Endothelial cell of umbilical vein (primary cell): Measurements from ENCODE around the gene PAQR4. TPM values are rescaled to one million over a fixed set of nuclear protein-coding genes. Genes with fewer than 3 reads are reported as not detected.
A peak's percentile ranks its signal among the peaks of the same experiment; 100 is the strongest.

ENCODE experiments used
- BruUV-seq: library from RNA; stranded (reverse); fragments of 400-500 nt; replicated peaks from 2 replicates; lab custom pipeline; 2021; lab: Mats Ljungman, UMichigan
- CTCF ChIA-PET: fragments of 300-600, 350-600 bp; sonication (Branson Sonifier 250); formaldehyde crosslinking; loops from one replicate; lab custom pipeline; 2021; ENCODE audit warnings: antibody characterized with exemption, inconsistent platforms; lab: Charles Lee
- POLR2A ChIA-PET: fragments of 300-600, 350-600 bp; sonication (Branson Sonifier 250); formaldehyde crosslinking; loops from one replicate; lab custom pipeline; 2021; ENCODE audit warnings: antibody characterized with exemption, inconsistent platforms; lab: Charles Lee
- DNase-seq: peaks from one replicate; pipeline ENCODE4 v3.0.0-alpha.2; 2011; ENCODE audit warnings: low read depth, low spot score
- FAIRE-seq: peaks from 2 replicates; lab custom pipeline; 2011; peaks lifted over from hg19 to GRCh38; lab: Jason Lieb, UNC
- H2AFZ ChIP-seq: 2 replicates; pipeline ENCODE4 v1.6.0; 2012; ENCODE audit warnings: low read depth, low read length, control low read depth, inconsistent platforms
- H3K27ac ChIP-seq: 2 replicates; pipeline ENCODE4 v1.5.1; 2011; ENCODE audit warnings: low read depth, mild to moderate bottlenecking, control low read depth, low read length, moderate library complexity; ENCODE audit not compliant: insufficient read depth
- H3K27me3 ChIP-seq, 2 experiments: 2 replicates each; pipeline versions ENCODE4 v1.6.0 to v1.6.1; 2011; ENCODE audit warnings: low read length in 2 of 2, mixed read lengths in 1 of 2; ENCODE audit not compliant: control insufficient read depth in 2 of 2, insufficient read depth in 2 of 2
- H3K36me3 ChIP-seq, 2 experiments: 2 replicates in 1 of 2; 3 replicates in 1 of 2; pipeline ENCODE4 v1.5.1; 2011; ENCODE audit warnings: low read length in 2 of 2, mild to moderate bottlenecking in 1 of 2, moderate library complexity in 1 of 2; ENCODE audit not compliant: control insufficient read depth in 2 of 2, insufficient read depth in 2 of 2; ENCODE audit errors: extremely low read depth in 1 of 2
- H3K4me1 ChIP-seq: 3 replicates; pipeline ENCODE4 v1.5.1; 2011; ENCODE audit warnings: mild to moderate bottlenecking, low read length; ENCODE audit not compliant: control insufficient read depth, insufficient read depth; ENCODE audit errors: extremely low read depth
- H3K4me2 ChIP-seq: 2 replicates; pipeline ENCODE4 v1.6.1; 2011; ENCODE audit warnings: low read length, control low read depth, mixed read lengths; ENCODE audit not compliant: insufficient read depth
- H3K4me3 ChIP-seq, 3 experiments: fragments of 200-600 bp in 1 of 3; sonication (generic), shearing (Covaris generic) in 1 of 3; replicated peaks in 1 of 3; 2 replicates each; pipeline ENCODE4 v1.5.1; 2011 to 2016; ENCODE audit warnings: control low read depth in 3 of 3, low read length in 3 of 3, mild to moderate bottlenecking in 2 of 3, inconsistent platforms in 1 of 3, low read depth in 1 of 3, moderate library complexity in 1 of 3; ENCODE audit not compliant: insufficient read depth in 1 of 3
- H3K79me2 ChIP-seq: 2 replicates; pipeline ENCODE4 v1.6.0; 2012; ENCODE audit warnings: low read length, inconsistent platforms; ENCODE audit not compliant: control insufficient read depth, insufficient read depth
- H3K9ac ChIP-seq: replicated peaks from 2 replicates; pipeline ENCODE3; 2011; ENCODE audit warnings: low read length, control low read depth; ENCODE audit not compliant: insufficient read depth; ENCODE audit errors: extremely low read depth
- H3K9me1 ChIP-seq: replicated peaks from 3 replicates; pipeline ENCODE4 v1.6.0; 2011; ENCODE audit warnings: mild to moderate bottlenecking, low read length; ENCODE audit not compliant: control insufficient read depth, insufficient read depth; ENCODE audit errors: extremely low read depth
- H3K9me3 ChIP-seq: replicated peaks from 2 replicates; pipeline ENCODE4 v1.5.1; 2012; ENCODE audit warnings: low read length, inconsistent platforms; ENCODE audit not compliant: control insufficient read depth, insufficient read depth
- H4K20me1 ChIP-seq: replicated peaks from 2 replicates; pipeline ENCODE3; 2011; ENCODE audit warnings: mild to moderate bottlenecking, low read length; ENCODE audit not compliant: control insufficient read depth, insufficient read depth; ENCODE audit errors: extremely low read depth
- EZH2 ChIP-seq: IDR thresholded peaks from 2 replicates; pipeline ENCODE4 v1.6.1; 2012; ENCODE audit warnings: borderline replicate concordance, low read depth, mild to moderate bottlenecking, moderate library complexity, low read length, inconsistent platforms; ENCODE audit not compliant: severe bottlenecking
- FOS ChIP-seq: IDR thresholded peaks from 2 replicates; pipeline ENCODE4 v1.6.1; 2011; ENCODE audit warnings: mild to moderate bottlenecking, low read length, moderate library complexity, borderline replicate concordance; ENCODE audit not compliant: insufficient read depth
- GATA2 ChIP-seq: IDR thresholded peaks from 2 replicates; pipeline ENCODE4 v1.7.0; 2011; ENCODE audit warnings: low read depth, mild to moderate bottlenecking, moderate library complexity, mixed read lengths, low read length; ENCODE audit not compliant: insufficient read length, insufficient read depth
- JUN ChIP-seq: IDR thresholded peaks from 2 replicates; pipeline ENCODE4 v1.6.1; 2011; ENCODE audit warnings: borderline replicate concordance, low read depth; ENCODE audit not compliant: insufficient read length, insufficient read depth
- MYC ChIP-seq: IDR thresholded peaks from one replicate; pipeline ENCODE4 v1.6.1; 2011; ENCODE audit warnings: mild to moderate bottlenecking, low read depth, low read length
- POLR2A ChIP-seq: IDR thresholded peaks from 2 replicates; pipeline ENCODE4 v1.6.1; 2012; ENCODE audit warnings: low read depth, mild to moderate bottlenecking, control low read depth, low read length
- POLR2AphosphoS5 ChIP-seq: IDR thresholded peaks from 2 replicates; pipeline ENCODE4 v1.6.1; 2012; ENCODE audit warnings: low read depth, mild to moderate bottlenecking, control low read depth, low read length, moderate library complexity; ENCODE audit not compliant: insufficient read depth
- dilution Hi-C: fragments of 300-500 bp; cut with MboI; formaldehyde crosslinking; loops from one replicate; pipeline ENCODE4 v1.15.0; 2019; ENCODE audit warnings: low sequenced_read_pairs; ENCODE audit not compliant: extremely low pct_ligation_motif_present
- intact Hi-C: fragments of 100-400 bp; cut with micrococcal nuclease; formaldehyde crosslinking; loops from one replicate; pipeline ENCODE4 v1.10.0; 2022
- polyA plus RNA-seq, 4 experiments: library from polyadenylated mRNA; depleted of rRNA in 3 of 4; stranded (reverse) in 3 of 4; unstranded in 1 of 4; fragments of >200 nt; gene quantifications; 2 replicates each; pipeline versions ENCODE4 v1.2.1 to v1.2.3, GENCODE V29; 2011 to 2012; ENCODE audit warnings: missing spikeins in 1 of 4
- total RNA-seq: library from RNA; stranded (reverse); gene quantifications from 2 replicates; pipeline ENCODE4 v1.2.3, GENCODE V29; 2021
- TF ChIP-seq, protein P1 (sequence below), 2 donors: IDR thresholded peaks; 1 replicate in 1 of 2; 2 replicates in 1 of 2; pipeline ENCODE4 v1.5.1; 2011; ENCODE audit warnings: low read length in 2 of 2, mild to moderate bottlenecking in 2 of 2, moderate library complexity in 2 of 2, control low read depth in 1 of 2, inconsistent platforms in 1 of 2, low read depth in 1 of 2; ENCODE audit not compliant: insufficient read depth in 1 of 2; ENCODE audit errors: extremely low read depth in 1 of 2
- TF ChIP-seq, protein P2 (sequence below): IDR thresholded peaks from 2 replicates; pipeline ENCODE4 v1.6.1; 2011; ENCODE audit not compliant: insufficient read depth, insufficient read length

The PAQR4 gene
- total and polyA plus RNA-seq, 2 donors (not counting 3 experiments of a cell fraction or from before 2014, with no cell fraction given), result 23.8 to 31.2 TPM

GRCh38 chr16:3012246-3012645, 43.1 kb downstream of the PAQR4 start:
- peaks cover 13% of the 10 kb centered on the region for H3K4me1 ChIP-seq
- H3K4me2 ChIP-seq, result no peak overlapping the region
- peaks cover 21 to 22% of the 10 kb centered on the region in 2 experiments for H3K27me3 ChIP-seq
- dilution Hi-C loops, result no loop called here
- DNase-seq, result no peak
- H3K4me3 ChIP-seq, result no peak overlapping the region
- no TSS peak for BruUV-seq
- no peaks in the 10 kb centered on the region for H4K20me1 ChIP-seq
- H3K36me3 ChIP-seq, result no peaks in the 10 kb centered on the region
- TF ChIP-seq, protein P1, sequence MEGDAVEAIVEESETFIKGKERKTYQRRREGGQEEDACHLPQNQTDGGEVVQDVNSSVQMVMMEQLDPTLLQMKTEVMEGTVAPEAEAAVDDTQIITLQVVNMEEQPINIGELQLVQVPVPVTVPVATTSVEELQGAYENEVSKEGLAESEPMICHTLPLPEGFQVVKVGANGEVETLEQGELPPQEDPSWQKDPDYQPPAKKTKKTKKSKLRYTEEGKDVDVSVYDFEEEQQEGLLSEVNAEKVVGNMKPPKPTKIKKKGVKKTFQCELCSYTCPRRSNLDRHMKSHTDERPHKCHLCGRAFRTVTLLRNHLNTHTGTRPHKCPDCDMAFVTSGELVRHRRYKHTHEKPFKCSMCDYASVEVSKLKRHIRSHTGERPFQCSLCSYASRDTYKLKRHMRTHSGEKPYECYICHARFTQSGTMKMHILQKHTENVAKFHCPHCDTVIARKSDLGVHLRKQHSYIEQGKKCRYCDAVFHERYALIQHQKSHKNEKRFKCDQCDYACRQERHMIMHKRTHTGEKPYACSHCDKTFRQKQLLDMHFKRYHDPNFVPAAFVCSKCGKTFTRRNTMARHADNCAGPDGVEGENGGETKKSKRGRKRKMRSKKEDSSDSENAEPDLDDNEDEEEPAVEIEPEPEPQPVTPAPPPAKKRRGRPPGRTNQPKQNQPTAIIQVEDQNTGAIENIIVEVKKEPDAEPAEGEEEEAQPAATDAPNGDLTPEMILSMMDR (IDR thresholded peaks at IDR 0.05; ENCODE audit: extremely low read depth in 1 of 2, insufficient read depth in 1 of 2, low read depth in 1 of 2, low read length in 2 of 2), result no peak
- peak; percentile 62 for TF ChIP-seq EZH2
- no peak overlapping the region for H2AFZ ChIP-seq
- no peaks in the 10 kb centered on the region for H3K9me3 ChIP-seq
- intact Hi-C loops, result no loop called here
- H3K9ac ChIP-seq, result no peak overlapping the region
- no peaks in the 10 kb centered on the region for H3K9me1 ChIP-seq
- H3K79me2 ChIP-seq, result no peaks in the 10 kb centered on the region
- FAIRE-seq, result no peak
- H3K27ac ChIP-seq, result no peak overlapping the region
- ChIA-PET POLR2A (interaction anchor here (0.6 kb wide), 1 partner anchor 8 kb away, joined by 4 read pairs; no protein-coding TSS in a partner anchor), CTCF (interaction anchor here (0.8 to 1.2 kb wide), 2 partner anchors 16 to 19 kb away, joined by 5 to 6 read pairs; no protein-coding TSS in a partner anchor)

DNA sequence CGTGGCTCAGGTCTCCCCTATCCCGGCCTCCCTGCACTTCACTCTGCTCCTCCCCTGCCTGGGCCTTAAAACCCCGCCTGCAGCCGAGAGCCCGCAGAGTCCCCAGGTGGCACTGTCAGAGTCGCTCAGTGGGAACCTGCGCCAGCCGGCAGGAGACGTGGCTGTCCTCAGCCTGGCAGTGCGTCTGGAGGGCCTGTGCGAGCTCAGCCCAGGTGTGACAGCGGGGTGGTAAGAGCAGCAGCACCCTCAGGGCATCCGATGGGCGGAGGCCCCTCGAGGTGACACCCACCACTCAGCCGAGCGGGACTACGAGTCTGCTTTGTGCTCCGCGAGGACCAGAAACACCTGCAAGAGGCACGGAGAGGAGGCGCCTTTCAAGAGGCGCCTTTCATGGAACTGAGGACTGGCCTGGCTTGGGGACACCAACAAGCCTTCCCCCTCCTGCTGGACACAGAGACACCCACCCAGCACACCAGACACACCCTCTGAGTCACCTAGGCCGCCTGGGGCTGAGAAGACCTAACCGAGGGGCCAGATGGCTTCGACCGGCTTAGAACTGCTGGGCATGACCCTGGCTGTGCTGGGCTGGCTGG, 43.8 kb downstream of the PAQR4 start, which contains the start of gene CLDN9:
TSS of gene CLDN9 (plus strand) at position 96 of the 593 bp plus-strand sequence. CDS start at position 536, 440 bp downstream.
- no TSS peak for BruUV-seq
- Histone ChIP-seq H3K4me3 (no peak within 1 kb of the TSS), H3K36me3 (no peaks in the 10 kb centered on the region), H4K20me1 (no peaks in the 10 kb centered on the region), H3K4me1 (peaks cover 8% of the 10 kb centered on the region), H3K9me3 (no peaks in the 10 kb centered on the region), H2AFZ (no peak within 1 kb of the TSS), H3K27ac (no peak within 1 kb of the TSS), H3K9ac (no peak within 1 kb of the TSS), H3K79me2 (no peaks in the 10 kb centered on the region), H3K27me3 (peaks cover 21 to 22% of the 10 kb centered on the region in 2 experiments), H3K9me1 (no peaks in the 10 kb centered on the region), H3K4me2 (no peak within 1 kb of the TSS)
- intact Hi-C loops, result no loop called here
- ChIA-PET POLR2A (no interaction called here), CTCF (interaction anchor here (0.8 to 1.2 kb wide), 2 partner anchors 15 to 19 kb away, joined by 5 to 6 read pairs; no protein-coding TSS in a partner anchor)
- FAIRE-seq (no peak), DNase-seq (no peak)
- dilution Hi-C loops, result no loop called here
- TF ChIP-seq, protein P1 (IDR thresholded peaks at IDR 0.05; ENCODE audit: extremely low read depth in 1 of 2, insufficient read depth in 1 of 2, low read depth in 1 of 2, low read length in 2 of 2), result no peak
- TF ChIP-seq POLR2AphosphoS5, result no peak
- TF ChIP-seq POLR2A, result no peak
- TF ChIP-seq JUN, result no peak
- TF ChIP-seq MYC, result no peak
- TF ChIP-seq FOS, result no peak
- no peak for TF ChIP-seq EZH2
- TF ChIP-seq, protein P2, sequence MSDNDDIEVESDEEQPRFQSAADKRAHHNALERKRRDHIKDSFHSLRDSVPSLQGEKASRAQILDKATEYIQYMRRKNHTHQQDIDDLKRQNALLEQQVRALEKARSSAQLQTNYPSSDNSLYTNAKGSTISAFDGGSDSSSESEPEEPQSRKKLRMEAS, result no peak
- no peak for TF ChIP-seq GATA2
